NOMO-1 treated with DMSO at 0.1 percent for 48 hours (cell line): ENCODE data around the gene ZNF618.
A peak's percentile ranks its signal among the peaks of the same experiment; 100 is the strongest.

ENCODE experiments used
- DNase-seq: peaks from one replicate; lab custom pipeline; 2025; ENCODE audit not compliant: unreplicated experiment; lab: John Stamatoyannopoulos, UW

The ZNF618 gene

GRCh38 chr9:114016101-114016500 lies 140.0 kb downstream of the ZNF618 start:
- no peak for DNase-seq

GRCh38 chr9:114016629-114017423 lies 140.7 kb downstream of the ZNF618 start:
- DNase-seq, result no peak

GRCh38 chr9:114017741-114018715 lies 141.9 kb downstream of the ZNF618 start:
- no peak for DNase-seq

GRCh38 chr9:114021578-114021977 lies 145.5 kb downstream of the ZNF618 start:
- peak; percentile 69 for DNase-seq

GRCh38 chr9:114023961-114024360 lies 147.9 kb downstream of the ZNF618 start:
- no peak for DNase-seq

- no peak for DNase-seq
Observed at GRCh38 chr9:114025196-114025753, 149.2 kb downstream of the ZNF618 start.

GRCh38 chr9:114025760-114026159 lies 149.7 kb downstream of the ZNF618 start:
- no peak for DNase-seq

- no peak for DNase-seq
Observed at GRCh38 chr9:114026335-114026734, 150.2 kb downstream of the ZNF618 start.

GRCh38 chr9:114027159-114027862 lies 151.2 kb downstream of the ZNF618 start:
- no peak for DNase-seq

- DNase-seq, result no peak
Observed at GRCh38 chr9:114027863-114028465, 151.9 kb downstream of the ZNF618 start.

GRCh38 chr9:114028646-114029045 lies 152.5 kb downstream of the ZNF618 start:
- no peak for DNase-seq

- no peak for DNase-seq
Observed at GRCh38 chr9:114029311-114030170, 153.4 kb downstream of the ZNF618 start.

GRCh38 chr9:114030364-114030763 lies 154.3 kb downstream of the ZNF618 start:
- DNase-seq, result peak; percentile 26

GRCh38 chr9:114031037-114031630 lies 155.0 kb downstream of the ZNF618 start:
- DNase-seq, result no peak

- no peak for DNase-seq
Observed at GRCh38 chr9:114031948-114032840, 156.1 kb downstream of the ZNF618 start.

GRCh38 chr9:114033397-114034103 lies 157.4 kb downstream of the ZNF618 start:
- no peak for DNase-seq

GRCh38 chr9:114034196-114034595 lies 158.1 kb downstream of the ZNF618 start:
- no peak for DNase-seq

- DNase-seq, result no peak
Observed at GRCh38 chr9:114034661-114035062, 158.6 kb downstream of the ZNF618 start.
